Tibial nerve (tissue), 4 donors: Measurements from ENCODE around the gene KDM4C.

Experiments used
- EP300 ChIP-seq, 2 donors: sonication (generic); formaldehyde crosslinking; IDR thresholded peaks; one replicate each; pipeline ENCODE4 v1.6.1; 2017; ENCODE audit warnings: antibody characterized with exemption in 2 of 2, mild to moderate bottlenecking in 1 of 2
- POLR2A ChIP-seq, 2 donors: fragments of 450-650 bp; IDR thresholded peaks; one replicate each; pipeline ENCODE4 v1.6.1; 2017; ENCODE audit warnings: antibody characterized with exemption in 2 of 2, mild to moderate bottlenecking in 2 of 2, moderate library complexity in 2 of 2
- TF ChIP-seq, protein P1 (sequence below), 5 experiments: fragments of 200-600 bp in 3 of 5; fragments of 450-650 bp in 2 of 5; sonication (generic) in 3 of 5; IDR thresholded peaks; one replicate each; pipeline ENCODE4 v1.5.1; 2016 to 2019; ENCODE audit warnings: antibody characterized with exemption in 5 of 5, mild to moderate bottlenecking in 3 of 5, moderate library complexity in 2 of 5

DNA sequence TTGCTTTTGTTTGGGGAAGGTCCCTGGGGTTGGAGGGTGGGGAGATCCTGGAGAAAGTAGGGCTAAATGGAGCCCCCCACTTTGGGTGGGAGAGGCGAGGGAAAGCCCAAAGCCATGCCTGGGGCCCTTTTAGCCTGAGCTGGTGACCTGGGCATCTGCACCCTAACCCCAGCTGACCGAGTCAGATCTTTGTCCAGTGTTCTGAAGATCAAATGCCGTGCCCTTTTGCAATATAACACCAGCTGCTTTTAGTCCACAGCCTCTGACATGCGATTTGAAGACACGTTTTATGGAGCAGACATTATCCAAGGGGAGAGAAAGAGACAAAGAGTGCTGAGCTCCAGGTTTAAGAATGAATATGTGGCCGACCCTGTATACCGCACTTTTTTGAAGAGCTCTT lies 416.5 kb downstream of the KDM4C start:
- TF ChIP-seq EP300 (IDR thresholded peaks at IDR 0.05) (no peak), POLR2A (IDR thresholded peaks at IDR 0.05) (no peak)
- TF ChIP-seq, protein P1, sequence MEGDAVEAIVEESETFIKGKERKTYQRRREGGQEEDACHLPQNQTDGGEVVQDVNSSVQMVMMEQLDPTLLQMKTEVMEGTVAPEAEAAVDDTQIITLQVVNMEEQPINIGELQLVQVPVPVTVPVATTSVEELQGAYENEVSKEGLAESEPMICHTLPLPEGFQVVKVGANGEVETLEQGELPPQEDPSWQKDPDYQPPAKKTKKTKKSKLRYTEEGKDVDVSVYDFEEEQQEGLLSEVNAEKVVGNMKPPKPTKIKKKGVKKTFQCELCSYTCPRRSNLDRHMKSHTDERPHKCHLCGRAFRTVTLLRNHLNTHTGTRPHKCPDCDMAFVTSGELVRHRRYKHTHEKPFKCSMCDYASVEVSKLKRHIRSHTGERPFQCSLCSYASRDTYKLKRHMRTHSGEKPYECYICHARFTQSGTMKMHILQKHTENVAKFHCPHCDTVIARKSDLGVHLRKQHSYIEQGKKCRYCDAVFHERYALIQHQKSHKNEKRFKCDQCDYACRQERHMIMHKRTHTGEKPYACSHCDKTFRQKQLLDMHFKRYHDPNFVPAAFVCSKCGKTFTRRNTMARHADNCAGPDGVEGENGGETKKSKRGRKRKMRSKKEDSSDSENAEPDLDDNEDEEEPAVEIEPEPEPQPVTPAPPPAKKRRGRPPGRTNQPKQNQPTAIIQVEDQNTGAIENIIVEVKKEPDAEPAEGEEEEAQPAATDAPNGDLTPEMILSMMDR (IDR thresholded peaks at IDR 0.05), result no peak
